Nephron (organoid): Measurements from ENCODE around the gene PPP1R16B.

Experiments
- H3K27ac Mint-ChIP-seq, 3 experiments: 2 replicates each; pipeline ENCODE4 v1.8.0; 2020; ENCODE audit warnings: mixed read lengths in 3 of 3, mild to moderate bottlenecking in 2 of 3, moderate library complexity in 1 of 3
- H3K27me3 Mint-ChIP-seq: 2 replicates; pipeline ENCODE4 v1.8.0; 2021; ENCODE audit warnings: low read depth, mild to moderate bottlenecking, moderate library complexity, mixed read lengths
- H3K36me3 Mint-ChIP-seq: 2 replicates; pipeline ENCODE4 v1.8.0; 2020; ENCODE audit warnings: low read depth, mixed read lengths
- H3K4me1 Mint-ChIP-seq: 2 replicates; pipeline ENCODE4 v1.8.0; 2020; ENCODE audit warnings: mixed read lengths
- H3K4me3 Mint-ChIP-seq, 3 experiments: 2 replicates each; pipeline ENCODE4 v1.8.0; 2020; ENCODE audit warnings: mild to moderate bottlenecking in 3 of 3, mixed read lengths in 3 of 3, moderate library complexity in 2 of 3
- H3K9me3 Mint-ChIP-seq: 2 replicates; pipeline ENCODE4 v1.8.0; 2020; ENCODE audit warnings: mixed read lengths
- TF ChIP-seq, protein P1 (sequence below), 3 experiments: fragments of 200-600 bp; sonication (generic); IDR thresholded peaks; one replicate each; pipeline ENCODE4 v1.5.0; 2021; ENCODE audit warnings: antibody characterized with exemption in 3 of 3; ENCODE audit not compliant: unreplicated experiment in 3 of 3

PPP1R16B gene

DNA sequence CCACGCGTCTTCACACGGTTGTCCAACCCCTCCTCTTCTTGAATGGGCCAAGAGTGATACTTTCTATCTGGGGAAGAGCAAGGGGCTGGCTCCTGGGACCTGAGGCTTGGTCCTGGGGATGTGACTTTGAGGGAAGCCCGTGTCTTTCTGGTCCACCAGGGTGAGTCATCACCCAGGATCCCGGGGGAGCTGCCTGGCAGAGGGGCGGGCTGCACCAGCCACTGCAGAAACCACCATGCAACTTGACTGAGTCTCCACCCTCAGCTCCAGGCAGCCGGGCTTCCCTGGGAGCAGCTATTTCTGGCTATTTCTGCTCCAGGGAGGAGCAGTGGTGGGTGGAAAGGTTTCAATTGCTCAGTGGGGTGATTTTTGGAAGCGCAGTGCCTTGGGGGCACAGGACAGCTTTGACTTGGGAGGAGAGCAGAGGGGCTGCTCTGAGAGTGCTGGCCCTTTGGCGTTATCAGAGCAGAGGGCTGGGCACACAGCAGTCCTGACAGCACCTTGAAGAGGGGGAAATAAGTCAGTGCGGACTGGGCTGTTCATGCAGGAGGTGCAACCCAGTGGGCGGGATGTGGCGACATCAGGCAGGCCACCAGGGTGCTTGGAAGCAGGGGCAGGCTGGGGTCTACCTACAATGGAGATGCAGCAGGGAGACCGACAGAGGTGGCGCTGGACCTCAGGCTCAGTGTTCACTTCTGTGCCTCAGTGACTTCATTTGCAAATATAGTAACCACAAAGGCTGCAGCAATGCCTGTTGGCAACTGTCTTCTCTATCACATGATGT is 75.6 kb downstream of the PPP1R16B start:
- no peaks in the 10 kb centered on the region for H3K9me3 Mint-ChIP-seq
- H3K36me3 Mint-ChIP-seq = no peaks in the 10 kb centered on the region
- no peak overlapping the region for H3K4me3 Mint-ChIP-seq
- H3K27ac Mint-ChIP-seq = no peak overlapping the region
- TF ChIP-seq, protein P1, sequence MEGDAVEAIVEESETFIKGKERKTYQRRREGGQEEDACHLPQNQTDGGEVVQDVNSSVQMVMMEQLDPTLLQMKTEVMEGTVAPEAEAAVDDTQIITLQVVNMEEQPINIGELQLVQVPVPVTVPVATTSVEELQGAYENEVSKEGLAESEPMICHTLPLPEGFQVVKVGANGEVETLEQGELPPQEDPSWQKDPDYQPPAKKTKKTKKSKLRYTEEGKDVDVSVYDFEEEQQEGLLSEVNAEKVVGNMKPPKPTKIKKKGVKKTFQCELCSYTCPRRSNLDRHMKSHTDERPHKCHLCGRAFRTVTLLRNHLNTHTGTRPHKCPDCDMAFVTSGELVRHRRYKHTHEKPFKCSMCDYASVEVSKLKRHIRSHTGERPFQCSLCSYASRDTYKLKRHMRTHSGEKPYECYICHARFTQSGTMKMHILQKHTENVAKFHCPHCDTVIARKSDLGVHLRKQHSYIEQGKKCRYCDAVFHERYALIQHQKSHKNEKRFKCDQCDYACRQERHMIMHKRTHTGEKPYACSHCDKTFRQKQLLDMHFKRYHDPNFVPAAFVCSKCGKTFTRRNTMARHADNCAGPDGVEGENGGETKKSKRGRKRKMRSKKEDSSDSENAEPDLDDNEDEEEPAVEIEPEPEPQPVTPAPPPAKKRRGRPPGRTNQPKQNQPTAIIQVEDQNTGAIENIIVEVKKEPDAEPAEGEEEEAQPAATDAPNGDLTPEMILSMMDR (IDR thresholded peaks at IDR 0.05; ENCODE audit: unreplicated experiment in 3 of 3) = no peak
- H3K27me3 Mint-ChIP-seq = peaks cover 45% of the 10 kb centered on the region
- H3K4me1 Mint-ChIP-seq = no peaks in the 10 kb centered on the region

DNA sequence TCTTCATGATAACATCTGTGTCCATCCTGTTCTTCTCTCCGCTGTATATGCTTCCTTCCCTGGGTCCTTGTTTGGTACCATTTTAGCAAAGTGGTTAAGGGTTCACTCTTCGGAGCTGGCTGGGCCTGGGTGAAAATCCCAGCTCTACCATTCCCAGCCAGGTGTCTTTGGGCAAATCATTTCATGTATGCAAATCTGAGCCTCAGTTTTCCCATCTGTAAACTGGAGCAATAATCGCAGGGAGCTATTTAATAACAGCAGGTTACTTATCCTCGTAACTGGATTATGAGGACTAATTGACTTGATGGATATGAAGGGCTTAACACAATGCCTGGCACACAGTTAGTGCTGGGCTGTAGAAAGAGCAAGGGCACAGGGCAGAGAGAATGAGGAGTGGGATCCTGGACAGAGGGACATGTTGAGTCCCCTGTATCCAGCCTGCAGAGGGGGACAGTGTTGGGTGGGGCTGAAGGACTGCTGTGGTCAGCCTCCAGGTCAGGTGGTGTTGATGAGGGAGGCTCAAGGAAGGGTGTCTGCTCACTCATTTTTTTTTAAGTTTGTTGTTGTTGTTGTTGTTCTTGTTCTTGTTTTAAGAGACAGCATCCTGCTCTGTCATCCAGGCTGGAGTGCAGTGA is 76.4 kb downstream of the PPP1R16B start:
- H3K27me3 Mint-ChIP-seq = peaks cover 50% of the 10 kb centered on the region

DNA sequence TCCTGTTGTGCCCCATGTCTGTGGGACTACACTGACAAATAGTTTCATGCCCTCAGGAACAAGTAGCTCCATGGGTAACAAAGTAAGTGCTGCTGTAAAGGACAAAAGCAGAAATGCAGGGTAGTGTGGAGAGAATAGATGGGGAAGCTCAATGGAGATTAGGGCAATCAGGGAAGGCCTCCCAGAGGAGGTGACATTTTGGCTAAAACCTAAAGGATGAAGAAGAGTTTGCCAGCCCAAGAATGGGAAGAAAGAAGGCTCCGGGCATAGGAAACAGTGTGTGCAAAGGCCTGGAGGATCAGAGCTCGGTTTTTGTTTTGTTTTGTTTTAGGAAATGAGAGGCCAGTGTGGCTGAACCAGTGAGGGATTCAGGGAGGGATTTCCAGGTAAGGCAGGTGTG is 77.1 kb downstream of the PPP1R16B start:
- no peaks in the 10 kb centered on the region for H3K9me3 Mint-ChIP-seq
- H3K4me1 Mint-ChIP-seq = no peaks in the 10 kb centered on the region
- TF ChIP-seq, protein P1 (IDR thresholded peaks at IDR 0.05; ENCODE audit: unreplicated experiment in 3 of 3) = no peak

More for the DNA sequence above, 76.4 kb downstream of the PPP1R16B start:
- TF ChIP-seq, protein P1 (IDR thresholded peaks at IDR 0.05; ENCODE audit: unreplicated experiment in 3 of 3) = no peak
- H3K27ac Mint-ChIP-seq = no peak overlapping the region
- H3K9me3 Mint-ChIP-seq = no peaks in the 10 kb centered on the region
- no peaks in the 10 kb centered on the region for H3K4me1 Mint-ChIP-seq
- H3K36me3 Mint-ChIP-seq = no peaks in the 10 kb centered on the region
- no peak overlapping the region for H3K4me3 Mint-ChIP-seq

DNA sequence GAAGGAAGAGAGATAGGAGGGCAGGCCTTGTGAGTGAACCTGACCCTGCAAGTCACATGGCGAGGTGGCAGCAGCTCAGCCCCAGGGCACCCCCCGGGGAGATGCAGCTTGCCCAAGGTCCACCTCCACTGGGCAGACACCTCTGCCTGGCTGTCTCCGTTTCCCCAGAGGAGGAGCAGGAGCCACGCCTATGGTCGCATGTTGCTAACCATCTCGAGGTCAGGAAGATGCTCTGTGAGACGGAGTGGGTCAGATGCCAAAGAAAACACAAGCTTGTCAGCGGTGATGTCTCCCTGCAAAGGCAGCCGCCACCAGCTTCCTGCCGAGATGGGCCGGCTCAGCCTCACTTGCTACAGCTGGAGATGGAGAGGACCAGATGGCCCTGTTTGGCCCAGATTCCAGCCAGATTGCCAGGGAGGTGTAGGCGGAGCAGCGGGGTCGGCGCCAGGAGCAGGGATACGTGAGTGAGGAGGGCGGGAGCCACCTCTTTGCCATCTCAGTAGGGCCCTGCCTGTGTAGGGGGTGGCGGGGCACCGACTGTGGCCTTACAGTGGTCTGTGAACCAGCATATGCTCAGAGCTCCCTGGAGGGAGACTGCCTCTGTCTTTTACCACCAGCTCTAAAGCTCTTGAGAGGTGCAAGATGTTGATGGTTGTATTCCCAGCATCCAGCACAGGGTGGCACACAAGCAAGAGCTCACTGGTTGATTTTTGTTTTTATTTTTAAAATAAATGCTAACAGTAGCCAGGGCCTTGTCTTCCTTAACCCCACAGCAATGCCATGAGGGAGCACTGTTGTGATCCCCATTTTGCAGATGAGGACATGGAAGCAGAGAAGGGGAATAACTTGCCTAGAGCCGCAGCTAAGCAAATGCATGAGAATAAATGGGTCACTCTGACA is 77.8 kb downstream of the PPP1R16B start:
- TF ChIP-seq, protein P1 (IDR thresholded peaks at IDR 0.05; ENCODE audit: unreplicated experiment in 3 of 3) = no peak
- Mint-ChIP-seq H3K27ac (no peak overlapping the region), H3K36me3 (no peaks in the 10 kb centered on the region), H3K9me3 (no peaks in the 10 kb centered on the region), H3K4me1 (no peaks in the 10 kb centered on the region), H3K27me3 (peaks cover 51% of the 10 kb centered on the region), H3K4me3 (no peak overlapping the region)

More for the DNA sequence above, 77.1 kb downstream of the PPP1R16B start:
- H3K27me3 Mint-ChIP-seq = peaks cover 49% of the 10 kb centered on the region
- no peak overlapping the region for H3K27ac Mint-ChIP-seq
- no peak overlapping the region for H3K4me3 Mint-ChIP-seq
- H3K36me3 Mint-ChIP-seq = no peaks in the 10 kb centered on the region

DNA sequence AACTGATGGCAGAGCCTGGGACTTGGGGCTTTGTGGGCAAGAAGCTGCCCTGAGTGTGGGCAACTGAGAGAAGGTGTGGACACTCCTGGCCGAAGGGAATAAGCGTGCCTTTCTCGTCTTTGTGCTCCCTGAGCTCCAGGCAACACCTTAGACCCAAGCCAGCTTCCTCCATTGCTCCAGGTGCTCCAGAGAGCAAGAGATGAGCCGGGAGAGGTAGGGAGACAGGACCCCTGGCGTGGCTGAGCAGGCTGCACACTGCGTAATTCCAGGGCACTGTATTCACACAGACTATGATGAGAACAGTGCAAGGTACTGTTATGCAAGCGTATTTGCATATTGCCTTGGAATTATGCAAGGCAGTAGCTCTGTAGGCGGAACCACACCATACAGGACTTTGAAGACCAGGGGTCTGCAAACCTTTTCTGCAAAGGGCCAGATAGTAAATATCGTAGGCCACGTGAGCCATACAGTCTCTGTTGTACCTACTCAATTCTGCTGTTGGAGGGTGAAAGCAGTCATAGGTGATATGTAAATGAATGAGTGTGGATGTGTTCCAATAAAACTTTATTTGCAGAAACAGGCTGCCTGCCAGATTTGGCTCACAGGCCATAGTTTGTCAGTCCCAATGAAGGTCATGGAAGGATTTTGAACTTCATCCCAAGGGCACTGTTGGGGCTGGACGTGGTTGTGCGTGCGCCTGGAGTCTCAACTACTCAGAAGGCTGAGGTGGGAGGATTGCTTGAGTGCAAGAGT is 78.7 kb downstream of the PPP1R16B start:
- Mint-ChIP-seq H3K27me3 (peaks cover 44% of the 10 kb centered on the region), H3K27ac (no peak overlapping the region), H3K4me3 (no peak overlapping the region), H3K4me1 (no peaks in the 10 kb centered on the region), H3K36me3 (no peaks in the 10 kb centered on the region), H3K9me3 (no peaks in the 10 kb centered on the region)
- TF ChIP-seq, protein P1 (IDR thresholded peaks at IDR 0.05; ENCODE audit: unreplicated experiment in 3 of 3) = no peak
